Ishikawa (cell line): Measurements from ENCODE around the gene PKD1.

ENCODE experiments used
- CEBPB ChIP-seq: IDR thresholded peaks from 2 replicates; pipeline ENCODE4 v1.6.1; 2012
- CREB1 ChIP-seq: IDR thresholded peaks from 2 replicates; pipeline ENCODE4 v1.6.1; 2012; ENCODE audit warnings: low read depth
- EGR1 ChIP-seq: IDR thresholded peaks from 2 replicates; pipeline ENCODE4 v1.6.1; 2012
- EP300 ChIP-seq: IDR thresholded peaks from 2 replicates; pipeline ENCODE4 v1.6.1; 2012; ENCODE audit warnings: borderline replicate concordance
- FOXM1 ChIP-seq: IDR thresholded peaks from 2 replicates; pipeline ENCODE4 v1.6.1; 2012; ENCODE audit warnings: low read depth, borderline replicate concordance
- MAX ChIP-seq: IDR thresholded peaks from 2 replicates; pipeline ENCODE4 v1.6.1; 2012
- NFIC ChIP-seq: IDR thresholded peaks from 2 replicates; pipeline ENCODE4 v1.6.1; 2012
- RAD21 ChIP-seq: IDR thresholded peaks from 2 replicates; pipeline ENCODE4 v1.6.1; 2012; ENCODE audit warnings: low read depth
- REST ChIP-seq: IDR thresholded peaks from 2 replicates; pipeline ENCODE4 v1.6.1; 2012; ENCODE audit warnings: low read depth, mild to moderate bottlenecking
- TAF1 ChIP-seq: IDR thresholded peaks from 2 replicates; pipeline ENCODE4 v1.6.1; 2012; ENCODE audit warnings: low read depth, mild to moderate bottlenecking
- TCF12 ChIP-seq: IDR thresholded peaks from 2 replicates; pipeline ENCODE4 v1.6.1; 2012; ENCODE audit warnings: low read depth
- TEAD4 ChIP-seq: IDR thresholded peaks from 2 replicates; pipeline ENCODE4 v1.6.1; 2012
- USF1 ChIP-seq: IDR thresholded peaks from 2 replicates; pipeline ENCODE4 v1.6.1; 2012
- YY1 ChIP-seq: IDR thresholded peaks from 2 replicates; pipeline ENCODE4 v1.6.1; 2012; ENCODE audit warnings: low read depth
- ZBTB7A ChIP-seq: IDR thresholded peaks from 2 replicates; pipeline ENCODE4 v1.6.1; 2012; ENCODE audit warnings: low read depth

The PKD1 gene

GRCh38 chr16:2047330-2048115 lies 88.2 kb downstream of the PKD1 start, which contains the start of the genes NTHL1 and TSC2:
NTHL1 (minus strand) TSS chr16:2047834; CDS start chr16:2047823, 11 bp downstream.
TSC2 (plus strand) TSS chr16:2047985; CDS start chr16:2048616, 631 bp downstream.
- TF ChIP-seq USF1 (peak; percentile 100), TCF12 (peak; percentile 34; the same call in 1 of the 2 replicates), YY1 (peak; percentile 92), CREB1 (peak; percentile 47; the same call in 1 of the 2 replicates), REST (no peak), EP300 (0 out of 2 replicates have a peak, but pooled peaks have one; percentile 5), MAX (peak; percentile 58; the same call in 1 of the 2 replicates), CEBPB (no peak), TEAD4 (no peak), ZBTB7A (no peak), NFIC (peak; percentile 41), TAF1 (peak; percentile 71), FOXM1 (no peak), RAD21 (peak; percentile 39; the same call in 1 of the 2 replicates), EGR1 (peak; percentile 84)

- no peak for TF ChIP-seq YY1
- no peak for TF ChIP-seq CREB1
- no peak for TF ChIP-seq MAX
- no peak for TF ChIP-seq ZBTB7A
- TF ChIP-seq RAD21 = no peak
Measured at GRCh38 chr16:2046893-2047329, 88.8 kb downstream of the PKD1 start.

GRCh38 chr16:2045965-2046892 lies 89.5 kb downstream of the PKD1 start:
- TF ChIP-seq EGR1 (no peak), RAD21 (no peak), YY1 (no peak), ZBTB7A (no peak), TEAD4 (no peak), EP300 (no peak), MAX (no peak), REST (no peak), NFIC (no peak), FOXM1 (no peak), CEBPB (no peak), CREB1 (no peak)

GRCh38 chr16:2044541-2044940 lies 91.2 kb downstream of the PKD1 start:
- TF ChIP-seq REST (no peak), TEAD4 (no peak), EGR1 (no peak), CREB1 (no peak), FOXM1 (no peak), NFIC (no peak), RAD21 (no peak), MAX (no peak), TAF1 (no peak), CEBPB (no peak), USF1 (no peak), TCF12 (no peak), YY1 (no peak), EP300 (no peak), ZBTB7A (no peak)
